Anterior cingulate cortex (tissue), 58 donors: ENCODE results near the gene SRGAP2B.
"Not testable (repeated sequence)": the region's sequence is repeated elsewhere in the genome, so short reads cannot be mapped to it uniquely, and the experiment has no call there.

Experiments used
- DNase-seq, 58 donors: peaks; one replicate each; lab custom pipeline; 2025; lab: John Stamatoyannopoulos, UW

SRGAP2B gene

GRCh38 chr1:145048181-145048856 is 46.8 kb downstream of the SRGAP2B start:
- DNase-seq, result not testable (repeated sequence)

- not testable (repeated sequence) for DNase-seq
Observed at GRCh38 chr1:145047553-145047952, 47.6 kb downstream of the SRGAP2B start.

- DNase-seq, result not testable (repeated sequence)
Observed at GRCh38 chr1:145045571-145046273, 49.4 kb downstream of the SRGAP2B start.

GRCh38 chr1:145041519-145041918 is 53.6 kb downstream of the SRGAP2B start:
- not testable (repeated sequence) for DNase-seq

- DNase-seq, result not testable (repeated sequence)
Observed at GRCh38 chr1:145036019-145036418, 59.1 kb downstream of the SRGAP2B start.

GRCh38 chr1:145033523-145033922 is 61.6 kb downstream of the SRGAP2B start:
- not testable (repeated sequence) for DNase-seq

- DNase-seq, result not testable (repeated sequence)
Observed at GRCh38 chr1:145027251-145027650, 67.9 kb downstream of the SRGAP2B start.

GRCh38 chr1:145025286-145025685 is 69.8 kb downstream of the SRGAP2B start:
- DNase-seq, result not testable (repeated sequence)

GRCh38 chr1:145022259-145022658 is 72.9 kb downstream of the SRGAP2B start:
- DNase-seq, result not testable (repeated sequence)

- DNase-seq, result not testable (repeated sequence)
Observed at GRCh38 chr1:145021749-145022148, 73.4 kb downstream of the SRGAP2B start.

GRCh38 chr1:145019709-145020108 is 75.4 kb downstream of the SRGAP2B start:
- not testable (repeated sequence) for DNase-seq

- DNase-seq, result not testable (repeated sequence)
Observed at GRCh38 chr1:145017725-145018124, 77.4 kb downstream of the SRGAP2B start.

- not testable (repeated sequence) for DNase-seq
Observed at GRCh38 chr1:145016492-145016862, 78.7 kb downstream of the SRGAP2B start.

- not testable (repeated sequence) for DNase-seq
Observed at GRCh38 chr1:145015744-145016491, 79.2 kb downstream of the SRGAP2B start.

- not testable (repeated sequence) for DNase-seq
Observed at GRCh38 chr1:145013353-145013752, 81.8 kb downstream of the SRGAP2B start.

GRCh38 chr1:145011811-145012210 is 83.3 kb downstream of the SRGAP2B start:
- DNase-seq, result not testable (repeated sequence)

GRCh38 chr1:145010580-145010979 is 84.5 kb downstream of the SRGAP2B start:
- DNase-seq, result not testable (repeated sequence)

GRCh38 chr1:145009928-145010327 is 85.2 kb downstream of the SRGAP2B start:
- not testable (repeated sequence) for DNase-seq

GRCh38 chr1:145008388-145008787 is 86.7 kb downstream of the SRGAP2B start:
- not testable (repeated sequence) for DNase-seq

GRCh38 chr1:145005142-145005541 is 90.0 kb downstream of the SRGAP2B start:
- DNase-seq, result not testable (repeated sequence)

GRCh38 chr1:145001381-145001780 is 93.7 kb downstream of the SRGAP2B start:
- DNase-seq, result not testable (repeated sequence)
